ENCODE results near the gene BIRC5.

BIRC5 gene

DNA sequence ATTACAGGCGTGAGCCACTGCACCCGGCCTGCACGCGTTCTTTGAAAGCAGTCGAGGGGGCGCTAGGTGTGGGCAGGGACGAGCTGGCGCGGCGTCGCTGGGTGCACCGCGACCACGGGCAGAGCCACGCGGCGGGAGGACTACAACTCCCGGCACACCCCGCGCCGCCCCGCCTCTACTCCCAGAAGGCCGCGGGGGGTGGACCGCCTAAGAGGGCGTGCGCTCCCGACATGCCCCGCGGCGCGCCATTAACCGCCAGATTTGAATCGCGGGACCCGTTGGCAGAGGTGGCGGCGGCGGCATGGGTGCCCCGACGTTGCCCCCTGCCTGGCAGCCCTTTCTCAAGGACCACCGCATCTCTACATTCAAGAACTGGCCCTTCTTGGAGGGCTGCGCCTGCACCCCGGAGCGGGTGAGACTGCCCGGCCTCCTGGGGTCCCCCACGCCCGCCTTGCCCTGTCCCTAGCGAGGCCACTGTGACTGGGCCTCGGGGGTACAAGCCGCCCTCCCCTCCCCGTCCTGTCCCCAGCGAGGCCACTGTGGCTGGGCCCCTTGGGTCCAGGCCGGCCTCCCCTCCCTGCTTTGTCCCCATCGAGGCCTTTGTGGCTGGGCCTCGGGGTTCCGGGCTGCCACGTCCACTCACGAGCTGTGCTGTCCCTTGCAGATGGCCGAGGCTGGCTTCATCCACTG lies at the start of gene BIRC5:
TSS of gene BIRC5 (plus strand) at position 238 of the 690 bp plus-strand sequence. CDS start at position 302, 64 bp downstream.
- TF ChIP-seq GATA2 (IDR thresholded peaks at IDR 0.05; ENCODE audit: low read depth, low read length) (no peak), GATA3 (IDR thresholded peaks at IDR 0.05; ENCODE audit: low read depth, low read length) (no peak)

DNA sequence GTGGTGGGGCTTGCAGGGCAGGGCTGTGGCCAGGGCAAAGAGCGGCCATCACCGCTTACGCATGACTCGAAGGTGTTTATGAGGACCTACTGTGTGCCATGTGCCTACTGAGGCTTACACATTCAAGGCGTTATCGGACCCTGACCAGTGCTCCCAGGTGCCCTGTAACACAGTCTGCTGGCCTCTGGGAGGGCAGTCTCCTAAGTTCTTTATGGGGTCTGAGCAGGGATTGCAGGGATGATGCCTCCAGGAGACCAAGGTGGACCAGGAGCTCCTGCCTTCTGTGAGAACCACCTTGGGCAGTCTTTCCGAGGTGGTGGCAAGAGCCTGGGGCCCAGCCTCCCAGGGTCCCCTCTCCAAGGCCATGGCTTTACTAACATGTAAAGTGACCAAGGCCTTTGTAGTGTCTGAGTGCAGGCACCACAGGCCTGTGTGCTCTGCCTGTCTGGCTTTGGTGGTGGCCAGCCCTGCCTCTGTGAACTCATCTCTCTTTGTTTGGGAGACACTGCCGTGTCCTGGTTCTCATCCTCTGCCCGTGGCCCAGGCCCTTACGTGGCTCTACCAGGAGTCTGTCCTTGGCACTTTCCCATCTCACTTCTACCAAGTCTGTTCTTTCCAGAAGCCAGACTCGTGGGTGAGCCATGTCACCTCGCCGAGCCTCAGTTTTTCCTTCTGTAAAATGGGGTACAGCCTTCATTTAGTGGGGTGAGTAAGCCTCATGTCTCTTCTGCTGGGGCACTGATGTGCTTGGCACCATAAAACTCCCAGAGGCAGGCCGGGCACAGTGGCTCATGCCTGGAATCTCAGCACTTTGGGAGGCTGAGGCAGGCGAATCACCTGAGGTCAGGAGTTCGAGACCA lies 49.1 kb upstream of the BIRC5 start:
- TF ChIP-seq GATA3 (IDR thresholded peaks at IDR 0.05; ENCODE audit: low read depth, low read length): no peak
- no peak for TF ChIP-seq GATA2 (IDR thresholded peaks at IDR 0.05; ENCODE audit: low read depth, low read length)

DNA sequence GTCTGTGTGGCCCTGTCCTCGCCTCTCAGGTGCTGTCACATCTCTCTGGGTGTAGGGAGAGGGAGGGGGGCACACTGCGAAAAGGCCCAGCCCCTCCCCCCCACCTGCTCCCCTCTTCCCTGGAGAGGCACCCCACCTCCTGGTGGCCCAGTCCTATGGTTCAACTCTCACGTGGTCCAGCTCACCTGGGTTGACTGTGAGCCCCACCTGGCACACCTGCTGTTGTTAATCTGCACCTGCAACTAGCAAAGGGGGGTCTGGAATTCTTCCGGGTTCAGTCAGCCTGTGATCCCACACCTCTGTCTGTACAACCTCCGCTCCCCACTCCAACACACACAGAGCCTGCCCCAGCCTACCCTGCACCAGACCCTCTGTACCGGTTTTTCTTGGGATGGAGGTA lies 47.6 kb upstream of the BIRC5 start:
- TF ChIP-seq GATA2 (IDR thresholded peaks at IDR 0.05; ENCODE audit: low read depth, low read length): no peak
- no peak for TF ChIP-seq GATA3 (IDR thresholded peaks at IDR 0.05; ENCODE audit: low read depth, low read length)

DNA sequence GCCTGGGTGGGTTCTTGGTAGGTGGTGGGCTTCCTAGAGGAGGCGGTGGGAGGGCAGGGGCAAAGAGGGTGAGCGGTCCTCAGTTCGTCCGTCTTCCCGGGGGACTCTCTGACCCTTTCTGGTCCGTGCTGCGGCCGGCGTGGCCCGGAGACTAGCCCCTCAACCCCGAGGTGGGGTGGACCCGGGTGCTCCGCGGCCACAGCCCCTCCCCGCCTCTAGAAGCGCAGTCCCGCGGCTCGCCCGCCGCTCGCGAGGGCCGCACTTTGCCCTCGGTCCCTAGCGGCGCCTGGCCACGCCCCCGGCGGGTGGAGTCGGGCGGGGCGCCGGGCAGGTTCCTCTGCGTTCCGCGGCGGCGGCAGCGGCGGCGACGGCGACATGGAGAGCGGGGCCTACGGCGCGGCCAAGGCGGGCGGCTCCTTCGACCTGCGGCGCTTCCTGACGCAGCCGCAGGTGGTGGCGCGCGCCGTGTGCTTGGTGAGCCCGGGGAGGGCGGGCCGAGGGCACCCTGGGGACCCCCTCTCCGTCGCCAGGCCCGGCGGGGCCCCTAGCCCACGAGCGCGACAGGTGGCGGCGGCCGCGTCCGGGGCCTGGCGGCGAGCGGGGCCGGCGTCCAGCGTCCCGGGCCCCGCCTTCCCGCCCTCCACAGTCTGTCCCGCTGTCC lies 45.7 kb upstream of the BIRC5 start, which contains the start of gene SYNGR2:
TSS of gene SYNGR2 (plus strand) at position 340 of the 661 bp plus-strand sequence. CDS start at position 376, 36 bp downstream.
- TF ChIP-seq GATA2 (IDR thresholded peaks at IDR 0.05; ENCODE audit: low read depth, low read length) (no peak), GATA3 (IDR thresholded peaks at IDR 0.05; ENCODE audit: low read depth, low read length) (no peak)

DNA sequence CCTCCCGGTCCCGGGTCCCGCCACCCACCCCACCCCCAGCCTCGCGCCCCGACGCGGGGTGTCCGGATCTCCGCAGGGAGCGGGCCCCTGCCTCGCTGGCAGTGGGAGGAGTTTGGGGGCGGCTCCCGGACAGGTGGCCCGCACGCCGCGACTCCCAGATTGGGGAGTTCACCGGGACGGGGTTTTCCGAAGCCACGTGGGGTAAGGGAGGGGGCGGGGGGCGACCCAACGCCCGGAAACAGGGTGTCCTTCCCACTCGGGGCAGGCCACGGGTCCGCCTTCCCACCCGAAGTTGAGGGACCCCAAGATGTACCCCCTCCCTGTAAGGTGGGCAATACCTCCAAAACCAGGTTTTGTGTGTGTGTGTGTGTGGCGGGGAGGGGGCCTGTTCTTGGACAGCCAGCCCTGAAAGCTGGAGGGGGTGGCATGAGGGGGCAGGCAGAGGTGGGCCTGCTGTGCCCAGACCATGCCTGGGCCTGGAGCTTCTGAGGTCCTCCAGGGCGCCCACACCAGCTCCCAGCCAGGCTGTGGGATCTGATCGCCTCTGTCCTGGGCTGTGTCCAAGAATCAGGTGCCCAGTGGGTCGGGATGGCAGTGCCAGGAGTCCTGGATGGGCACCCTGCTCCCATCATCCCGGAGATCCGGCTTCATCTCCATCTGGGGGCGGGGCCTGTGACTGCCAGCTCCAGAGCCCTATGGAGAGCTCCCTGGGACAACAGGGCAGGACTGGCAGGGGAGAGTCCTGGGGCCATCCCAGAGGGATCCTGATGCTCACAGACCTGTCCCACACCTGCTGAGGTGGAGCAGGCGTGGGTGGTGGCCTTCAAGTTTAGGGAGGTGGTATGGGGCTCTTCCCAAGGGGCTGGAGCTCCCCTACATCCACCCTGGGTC lies 44.9 kb upstream of the BIRC5 start:
- TF ChIP-seq GATA3 (IDR thresholded peaks at IDR 0.05; ENCODE audit: low read depth, low read length): no peak
- TF ChIP-seq GATA2 (IDR thresholded peaks at IDR 0.05; ENCODE audit: low read depth, low read length): no peak

DNA sequence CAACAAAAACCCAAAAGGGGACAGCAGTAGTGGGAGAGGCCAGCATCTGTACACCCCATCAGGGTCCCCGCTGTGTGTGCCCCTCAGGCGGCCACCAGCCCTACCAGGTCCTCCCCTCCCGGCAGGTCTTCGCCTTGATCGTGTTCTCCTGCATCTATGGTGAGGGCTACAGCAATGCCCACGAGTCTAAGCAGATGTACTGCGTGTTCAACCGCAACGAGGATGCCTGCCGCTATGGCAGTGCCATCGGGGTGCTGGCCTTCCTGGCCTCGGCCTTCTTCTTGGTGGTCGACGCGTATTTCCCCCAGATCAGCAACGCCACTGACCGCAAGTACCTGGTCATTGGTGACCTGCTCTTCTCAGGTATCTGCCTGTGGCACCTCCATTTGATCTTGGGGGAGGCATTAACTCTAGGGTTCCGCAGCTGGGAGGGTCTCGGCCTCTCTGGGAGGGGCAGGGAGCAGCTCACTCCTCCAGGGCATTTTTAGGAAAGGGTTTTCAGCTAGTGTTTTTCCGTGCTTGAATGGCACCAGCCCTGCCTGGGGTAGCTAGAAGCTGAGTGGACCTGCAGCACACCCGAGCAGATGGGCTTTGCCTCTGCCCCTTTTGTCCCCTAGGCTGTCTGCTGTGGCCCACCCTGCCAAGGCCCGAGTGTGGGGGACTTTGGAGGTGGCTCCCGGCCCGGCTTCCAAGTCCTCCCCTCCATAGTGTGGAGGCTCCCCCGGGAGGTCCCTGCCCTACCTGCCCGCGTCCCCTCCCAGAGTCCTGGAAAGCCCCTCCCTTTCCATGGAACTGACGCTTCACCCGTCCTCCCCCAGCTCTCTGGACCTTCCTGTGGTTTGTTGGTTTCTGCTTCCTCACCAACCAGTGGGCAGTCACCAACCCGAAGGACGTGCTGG lies 43.1 kb upstream of the BIRC5 start:
- TF ChIP-seq GATA2 (IDR thresholded peaks at IDR 0.05; ENCODE audit: low read depth, low read length) (no peak), GATA3 (IDR thresholded peaks at IDR 0.05; ENCODE audit: low read depth, low read length) (no peak)

DNA sequence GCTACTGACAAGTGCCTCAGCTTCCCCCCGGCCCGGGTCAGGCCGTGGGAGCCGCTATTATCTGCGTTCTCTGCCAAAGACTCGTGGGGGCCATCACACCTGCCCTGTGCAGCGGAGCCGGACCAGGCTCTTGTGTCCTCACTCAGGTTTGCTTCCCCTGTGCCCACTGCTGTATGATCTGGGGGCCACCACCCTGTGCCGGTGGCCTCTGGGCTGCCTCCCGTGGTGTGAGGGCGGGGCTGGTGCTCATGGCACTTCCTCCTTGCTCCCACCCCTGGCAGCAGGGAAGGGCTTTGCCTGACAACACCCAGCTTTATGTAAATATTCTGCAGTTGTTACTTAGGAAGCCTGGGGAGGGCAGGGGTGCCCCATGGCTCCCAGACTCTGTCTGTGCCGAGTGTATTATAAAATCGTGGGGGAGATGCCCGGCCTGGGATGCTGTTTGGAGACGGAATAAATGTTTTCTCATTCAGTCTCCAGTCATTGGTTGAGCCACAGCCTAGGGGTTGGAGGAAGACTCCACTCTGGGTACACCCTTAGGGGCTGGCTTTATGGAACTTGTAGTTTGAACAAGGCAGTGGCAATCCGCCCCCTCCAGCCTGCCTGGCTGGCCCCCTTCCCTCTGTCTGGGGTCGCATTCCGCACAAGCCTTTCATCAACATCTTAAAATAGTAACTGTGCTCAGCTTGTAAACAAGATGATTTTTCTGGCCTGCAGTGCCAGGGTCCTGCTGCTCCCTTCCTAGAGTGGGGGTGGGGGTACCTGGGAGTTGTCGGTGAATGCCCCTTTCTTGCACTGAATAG lies 41.6 kb upstream of the BIRC5 start:
- TF ChIP-seq GATA3 (IDR thresholded peaks at IDR 0.05; ENCODE audit: low read depth, low read length) (no peak), GATA2 (IDR thresholded peaks at IDR 0.05; ENCODE audit: low read depth, low read length) (no peak)

DNA sequence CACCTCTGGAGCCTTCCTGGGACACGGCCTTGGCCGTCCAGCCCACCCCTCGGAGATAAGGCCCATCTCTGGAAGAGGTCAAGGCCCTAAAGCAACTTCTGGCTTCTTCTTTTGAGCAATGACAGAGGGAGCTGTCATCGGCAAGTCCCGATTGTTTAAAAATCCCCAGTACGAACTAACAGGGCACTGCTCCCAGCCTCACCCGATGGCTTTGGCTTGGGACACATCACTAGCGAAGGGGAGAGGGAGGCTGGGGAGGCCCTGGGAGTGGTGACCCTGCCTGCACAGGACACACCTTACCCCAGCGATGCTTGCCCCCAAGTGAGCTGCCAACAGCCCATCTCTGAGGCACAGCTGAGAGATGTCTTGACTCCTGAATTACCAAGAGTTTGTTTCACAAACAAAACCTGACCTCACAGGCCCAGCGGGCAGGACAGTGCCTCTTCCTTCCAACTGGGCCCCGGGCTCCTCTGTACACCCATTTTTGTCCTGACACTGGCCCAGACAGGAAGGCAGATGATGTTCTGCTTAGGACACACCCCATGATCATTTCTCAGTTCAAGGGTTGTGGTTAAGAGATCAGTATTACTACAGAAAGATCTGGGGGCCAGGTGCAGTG lies 40.8 kb upstream of the BIRC5 start:
- no peak for TF ChIP-seq GATA2 (IDR thresholded peaks at IDR 0.05; ENCODE audit: low read depth, low read length)
- no peak for TF ChIP-seq GATA3 (IDR thresholded peaks at IDR 0.05; ENCODE audit: low read depth, low read length)

DNA sequence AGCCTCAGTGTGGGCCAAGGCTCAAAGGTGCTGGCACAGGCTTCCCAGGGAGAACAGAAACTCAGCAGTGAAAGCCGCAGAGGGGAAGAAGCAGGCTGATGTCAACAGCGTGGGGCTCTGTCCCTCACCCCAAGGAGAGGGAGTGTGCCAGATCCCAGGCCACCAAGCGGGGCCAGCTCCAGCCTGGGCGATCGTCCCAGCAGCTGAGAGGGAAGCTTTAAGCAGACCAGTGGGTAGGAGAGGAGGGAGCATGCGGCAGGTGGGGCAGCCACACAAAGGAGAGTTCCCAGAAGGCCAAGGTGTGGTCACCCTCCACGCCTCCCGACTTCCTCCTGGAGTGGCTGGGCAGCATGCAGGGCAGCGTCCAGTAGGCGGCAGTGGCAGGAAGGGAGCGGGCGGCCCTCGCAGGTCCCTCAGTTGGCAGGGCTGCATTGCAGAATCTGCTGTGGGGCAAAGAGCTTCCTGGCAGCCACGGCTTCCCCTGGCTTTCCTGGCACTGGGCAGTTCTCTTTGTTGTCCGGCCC lies 39.6 kb upstream of the BIRC5 start:
- no peak for TF ChIP-seq GATA2 (IDR thresholded peaks at IDR 0.05; ENCODE audit: low read depth, low read length)
- no peak for TF ChIP-seq GATA3 (IDR thresholded peaks at IDR 0.05; ENCODE audit: low read depth, low read length)

DNA sequence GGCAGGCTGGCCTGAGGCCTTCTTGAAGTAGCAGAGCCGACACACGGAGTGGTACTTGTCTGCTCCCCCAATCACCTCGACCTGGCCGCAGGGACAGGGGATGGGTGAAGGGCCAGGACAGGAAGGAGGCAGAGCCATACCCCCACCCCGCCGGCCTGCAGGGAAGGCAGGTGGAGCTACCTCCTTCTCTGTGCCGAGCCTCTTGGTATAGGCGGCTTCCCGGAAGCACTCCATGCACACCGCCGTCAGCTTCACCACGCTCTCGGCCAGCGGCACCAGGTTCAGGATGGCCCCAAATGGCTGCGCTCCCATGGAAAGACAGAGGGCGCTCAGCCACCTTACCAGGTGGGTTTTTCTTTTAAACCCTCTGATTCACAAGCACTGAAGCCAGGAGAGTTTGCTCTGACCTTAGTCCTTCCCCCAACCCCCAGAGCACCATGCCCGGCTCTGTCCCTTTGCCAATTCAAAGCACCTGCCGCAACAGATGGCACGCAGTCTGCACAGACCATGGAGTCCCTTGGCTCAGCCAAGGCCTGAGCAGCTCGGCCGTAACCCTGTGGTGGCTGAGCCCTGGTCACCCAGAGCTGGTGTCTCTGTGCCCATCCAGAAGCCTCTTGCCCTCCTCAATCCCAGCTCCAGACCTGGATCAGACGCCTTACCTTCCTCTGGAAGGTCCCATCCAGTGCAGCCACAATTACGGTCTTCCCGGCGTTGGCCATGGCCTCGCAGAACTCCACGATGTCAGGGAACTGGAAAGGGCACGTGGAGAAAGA lies 39.0 kb upstream of the BIRC5 start:
- no peak for TF ChIP-seq GATA3 (IDR thresholded peaks at IDR 0.05; ENCODE audit: low read depth, low read length)
- no peak for TF ChIP-seq GATA2 (IDR thresholded peaks at IDR 0.05; ENCODE audit: low read depth, low read length)

DNA sequence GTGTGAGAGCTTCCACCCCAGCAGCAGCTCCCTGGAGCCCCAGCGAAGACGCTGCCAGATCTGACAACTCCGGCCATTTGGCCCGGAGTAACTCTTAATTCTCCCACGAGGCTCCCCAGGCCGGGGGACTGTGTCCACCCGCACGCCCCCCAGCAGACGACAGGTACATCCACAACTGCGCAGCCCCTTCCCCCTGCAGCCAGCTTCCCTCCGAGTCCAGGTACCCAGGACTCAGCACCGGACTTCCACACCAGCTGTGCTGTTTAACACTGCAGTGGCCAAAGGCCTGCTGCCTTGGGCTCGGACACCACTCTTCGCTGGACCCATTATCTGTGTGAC lies 38.4 kb upstream of the BIRC5 start:
- TF ChIP-seq GATA2 (IDR thresholded peaks at IDR 0.05; ENCODE audit: low read depth, low read length) (no peak), GATA3 (IDR thresholded peaks at IDR 0.05; ENCODE audit: low read depth, low read length) (no peak)
